NCI-H2196 (cell line): ENCODE results near the gene NPW.

Experiments
- DNase-seq: peaks from one replicate; lab custom pipeline; 2025; ENCODE audit not compliant: unreplicated experiment; lab: John Stamatoyannopoulos, UW

NPW gene

DNA sequence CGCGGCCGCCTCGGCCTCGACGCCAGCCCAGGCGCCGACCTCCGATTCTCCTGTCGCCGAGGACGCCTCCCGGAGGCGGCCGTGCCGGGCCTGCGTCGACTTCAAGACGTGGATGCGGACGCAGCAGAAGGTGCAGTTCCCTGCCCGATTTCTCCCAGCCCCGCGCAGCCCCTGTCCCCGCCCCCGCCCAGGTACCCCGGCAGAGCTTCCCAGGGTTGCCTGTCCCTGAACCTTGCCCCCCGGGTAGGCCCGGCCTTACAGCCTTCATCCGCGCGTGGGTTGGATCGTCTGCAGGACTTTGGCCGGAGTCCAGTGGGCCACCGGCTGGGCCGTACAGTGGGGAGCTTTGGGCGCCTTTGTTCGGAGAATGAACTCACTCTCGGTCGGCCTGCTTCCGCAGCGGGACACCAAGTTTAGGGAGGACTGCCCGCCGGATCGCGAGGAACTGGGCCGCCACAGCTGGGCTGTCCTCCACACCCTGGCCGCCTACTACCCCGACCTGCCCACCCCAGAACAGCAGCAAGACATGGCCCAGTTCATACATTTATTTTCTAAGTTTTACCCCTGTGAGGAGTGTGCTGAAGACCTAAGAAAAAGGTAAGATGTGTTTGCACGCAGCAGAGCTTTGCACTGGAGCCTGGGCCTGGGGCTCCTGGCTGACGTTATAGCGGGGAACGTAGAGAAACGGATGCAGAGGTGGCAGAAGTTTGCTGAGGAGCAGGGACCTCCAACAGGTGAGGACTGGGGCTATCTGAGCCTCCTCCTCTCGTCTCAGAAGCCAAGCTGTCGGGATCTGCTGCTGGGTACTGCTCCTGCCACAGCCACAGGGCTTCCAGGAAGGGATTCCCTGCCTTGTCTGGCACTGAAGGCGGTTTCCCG lies 35.0 kb upstream of the NPW start:
- DNase-seq: no peak

DNA sequence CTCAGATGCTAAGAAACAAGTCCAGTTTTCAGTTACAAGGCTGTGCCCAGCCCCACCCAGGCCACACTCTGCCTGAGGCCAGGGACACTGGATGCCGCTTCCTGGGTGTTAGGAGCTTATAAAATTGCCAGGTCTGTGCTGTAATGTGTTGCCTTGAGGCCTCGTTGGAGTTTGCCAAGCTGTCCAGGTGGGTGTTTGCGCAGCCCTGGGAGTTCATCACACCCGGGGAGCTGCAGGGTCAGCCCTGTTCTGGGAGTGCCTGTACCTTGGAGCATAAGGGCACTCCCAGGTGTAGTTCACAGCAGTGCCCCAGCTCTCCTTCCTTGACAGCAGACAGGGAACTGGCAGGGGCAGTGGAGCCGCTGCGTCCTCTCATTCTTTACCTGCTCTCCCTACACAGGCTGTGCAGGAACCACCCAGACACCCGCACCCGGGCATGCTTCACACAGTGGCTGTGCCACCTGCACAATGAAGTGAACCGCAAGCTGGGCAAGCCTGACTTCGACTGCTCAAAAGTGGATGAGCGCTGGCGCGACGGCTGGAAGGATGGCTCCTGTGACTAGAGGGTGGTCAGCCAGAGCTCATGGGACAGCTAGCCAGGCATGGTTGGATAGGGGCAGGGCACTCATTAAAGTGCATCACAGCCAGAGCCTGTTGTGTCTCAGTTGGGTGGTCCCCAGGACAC lies 34.0 kb upstream of the NPW start:
- no peak for DNase-seq

DNA sequence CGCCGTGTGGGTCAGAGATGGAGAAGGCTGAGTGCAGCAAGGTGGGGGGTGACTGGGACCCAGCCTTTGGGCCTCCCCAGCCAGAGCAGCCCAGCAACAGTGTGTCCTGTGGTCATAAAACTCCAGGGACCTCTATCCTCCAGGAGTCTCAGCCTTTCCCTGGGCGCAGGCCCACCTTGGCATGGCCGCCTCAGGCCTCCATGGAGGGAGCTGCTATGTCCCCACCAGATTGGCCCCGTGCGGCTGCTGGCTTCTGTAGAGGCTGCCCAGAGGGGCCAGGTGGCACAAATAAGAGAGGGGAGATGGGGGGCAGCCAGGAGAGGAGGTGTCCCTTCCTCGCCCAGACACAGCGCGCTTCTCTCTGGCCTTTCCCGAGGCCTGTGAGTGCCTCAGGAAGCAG lies 32.4 kb upstream of the NPW start:
- no peak for DNase-seq

DNA sequence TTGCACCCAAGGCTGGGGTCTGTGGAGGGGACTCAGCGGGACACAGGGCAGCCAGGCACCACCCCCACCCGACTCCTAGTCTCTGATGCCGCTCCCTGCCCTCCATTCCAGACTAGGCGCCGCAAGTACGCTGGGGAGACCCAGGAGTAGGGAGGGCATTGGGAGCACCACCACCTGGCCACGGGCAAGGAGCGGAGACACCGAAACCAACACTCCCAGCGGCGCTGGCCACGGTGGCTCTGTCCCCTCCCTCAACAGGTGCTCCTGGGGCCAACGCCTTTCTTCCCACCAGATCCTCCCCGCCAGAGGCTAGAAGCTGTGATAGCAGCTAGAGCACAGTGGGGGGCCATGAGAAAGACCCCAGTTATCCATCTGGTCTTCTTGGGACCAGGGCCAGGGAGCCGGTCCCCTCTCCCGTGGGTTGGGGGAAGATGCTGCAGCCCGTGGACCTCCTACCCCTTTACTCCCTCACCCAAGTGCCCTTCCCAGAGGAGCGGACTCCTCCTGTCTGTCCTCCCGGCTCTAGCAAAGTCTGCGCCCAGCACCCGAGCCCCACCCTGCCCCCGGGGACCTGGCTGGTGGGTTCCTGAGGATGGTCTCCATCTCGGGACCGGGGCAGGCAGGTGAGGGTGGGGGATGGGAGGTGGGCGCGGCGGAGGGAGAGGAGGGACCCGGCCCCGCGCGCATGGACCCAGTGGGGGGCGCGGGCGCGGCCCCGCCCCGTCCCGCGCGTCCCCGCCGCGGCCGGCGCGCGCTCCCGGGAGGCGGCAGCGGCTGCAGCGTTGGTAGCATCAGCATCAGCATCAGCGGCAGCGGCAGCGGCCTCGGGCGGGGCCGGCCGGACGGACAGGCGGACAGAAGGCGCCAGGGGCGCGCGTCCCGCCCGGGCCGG lies 30.1 kb upstream of the NPW start, which contains the start of gene SYNGR3:
Gene SYNGR3 (plus strand): TSS at position 762 of the 892 bp plus-strand sequence. CDS start 133 bp downstream, outside the sequence.
- peak; percentile 42 for DNase-seq

DNA sequence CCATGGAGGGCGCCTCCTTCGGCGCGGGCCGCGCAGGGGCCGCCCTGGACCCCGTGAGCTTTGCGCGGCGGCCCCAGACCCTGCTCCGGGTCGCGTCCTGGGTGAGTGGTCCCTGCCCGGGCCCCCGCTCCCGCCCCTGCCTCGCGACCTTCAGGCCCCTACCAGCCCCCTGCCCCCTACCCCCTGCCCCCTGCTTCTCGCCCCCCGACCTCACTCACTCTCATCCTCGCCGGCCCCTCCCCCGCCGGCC lies 29.6 kb upstream of the NPW start:
- no peak for DNase-seq

DNA sequence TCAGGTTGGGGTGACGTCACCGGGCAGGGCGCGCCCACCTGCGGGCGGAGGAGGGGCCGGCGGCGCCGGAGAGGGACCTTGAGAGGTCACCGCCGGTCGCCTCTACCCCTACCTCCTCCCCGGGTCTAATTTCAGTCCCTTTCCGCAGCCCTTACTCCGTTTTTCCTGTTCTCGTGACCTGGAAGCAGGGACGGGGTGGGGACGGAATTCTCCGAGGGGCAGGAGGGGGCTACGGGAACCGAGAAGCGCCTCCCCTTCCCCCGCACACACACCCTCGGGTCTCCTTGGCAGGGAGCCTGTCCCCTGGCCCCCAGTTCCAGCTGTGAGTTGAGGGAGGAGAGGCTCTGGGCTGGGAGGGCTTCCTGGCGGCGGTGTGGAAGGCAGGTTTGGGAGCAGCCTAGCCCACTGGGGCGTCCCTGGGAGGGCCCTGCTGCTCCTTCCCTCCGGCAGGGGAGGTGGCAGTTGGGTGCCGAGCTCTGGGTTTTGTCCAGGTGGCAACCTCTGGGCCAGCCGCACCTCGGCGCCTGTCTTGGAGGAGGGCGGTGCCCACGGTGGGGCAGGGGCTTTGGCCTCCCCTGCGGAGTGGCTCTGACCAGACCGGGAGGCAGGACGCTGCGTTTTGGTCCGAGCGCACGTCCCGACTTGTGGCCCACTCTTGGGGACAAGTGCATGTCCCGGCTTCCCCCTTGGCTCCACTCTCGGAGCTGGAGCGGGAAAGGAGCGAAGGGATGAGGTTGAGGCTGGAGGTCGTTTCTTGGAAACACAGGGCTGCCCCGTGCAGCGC lies 29.0 kb upstream of the NPW start:
- DNase-seq: peak; percentile 73

DNA sequence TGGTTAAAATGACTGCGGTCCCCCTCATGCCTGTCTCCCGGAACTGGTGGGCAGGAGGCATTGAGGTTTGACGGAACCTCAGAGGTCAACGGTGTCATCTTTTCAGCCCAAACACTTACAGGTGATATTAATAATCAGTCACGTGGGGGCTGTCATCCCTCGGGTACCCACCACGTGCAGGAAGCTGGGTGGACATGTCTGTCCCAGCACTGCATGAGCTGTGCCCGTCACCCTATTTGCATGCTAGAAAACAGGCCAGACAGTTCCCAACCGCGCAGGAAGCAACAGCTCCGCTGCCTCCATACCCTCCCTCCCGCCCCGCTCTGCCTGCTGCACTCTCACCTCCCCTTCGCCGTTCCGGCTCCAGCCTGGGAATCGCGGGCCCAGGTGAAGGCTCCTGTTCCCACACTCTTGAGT lies 28.4 kb upstream of the NPW start:
- no peak for DNase-seq

DNA sequence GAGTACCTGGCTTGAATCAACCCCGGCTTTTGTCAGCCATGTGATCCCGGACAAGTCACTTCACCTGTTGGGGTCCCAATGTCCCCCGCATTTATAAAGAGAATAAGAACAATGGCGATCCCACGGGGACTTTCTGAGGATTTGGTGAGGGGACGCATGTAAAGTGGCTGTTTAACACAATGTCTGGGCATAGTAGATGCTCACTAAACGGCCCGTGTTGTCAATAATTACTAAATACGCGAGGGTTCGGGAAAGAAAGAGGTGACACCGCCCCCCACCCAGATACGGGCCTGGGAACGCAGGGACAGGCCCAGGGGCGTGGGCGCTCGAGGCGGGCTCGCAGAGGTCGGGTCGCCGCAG lies 28.0 kb upstream of the NPW start:
- no peak for DNase-seq

DNA sequence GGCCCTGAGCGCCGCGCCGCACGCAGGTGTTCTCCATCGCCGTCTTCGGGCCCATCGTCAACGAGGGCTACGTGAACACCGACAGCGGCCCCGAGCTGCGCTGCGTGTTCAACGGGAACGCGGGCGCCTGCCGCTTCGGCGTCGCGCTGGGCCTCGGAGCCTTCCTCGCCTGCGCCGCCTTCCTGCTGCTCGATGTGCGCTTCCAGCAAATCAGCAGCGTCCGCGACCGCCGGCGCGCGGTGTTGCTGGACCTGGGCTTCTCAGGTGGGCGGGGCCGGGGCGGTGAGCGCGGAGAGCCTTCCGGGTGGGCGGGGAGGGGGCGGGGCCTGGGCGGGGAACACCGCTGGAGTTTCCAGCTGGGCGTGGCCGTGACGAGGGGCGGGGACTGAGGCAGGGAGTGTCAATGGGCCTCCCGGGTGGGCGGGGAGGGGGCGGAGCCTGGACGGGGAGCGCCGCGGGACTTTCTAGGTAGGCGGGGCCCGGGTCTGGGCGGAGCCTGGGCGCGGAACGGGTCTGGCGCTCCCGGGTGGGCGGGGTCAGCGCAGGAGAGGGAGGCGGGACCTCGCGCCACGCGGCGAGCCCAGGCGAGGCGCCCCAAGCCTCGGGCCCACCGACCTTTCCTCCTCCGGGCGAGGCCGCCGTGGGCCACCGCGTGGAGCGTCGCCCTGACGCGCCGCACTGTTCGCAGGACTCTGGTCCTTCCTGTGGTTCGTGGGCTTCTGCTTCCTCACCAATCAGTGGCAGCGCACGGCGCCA lies 27.5 kb upstream of the NPW start:
- DNase-seq: no peak

DNA sequence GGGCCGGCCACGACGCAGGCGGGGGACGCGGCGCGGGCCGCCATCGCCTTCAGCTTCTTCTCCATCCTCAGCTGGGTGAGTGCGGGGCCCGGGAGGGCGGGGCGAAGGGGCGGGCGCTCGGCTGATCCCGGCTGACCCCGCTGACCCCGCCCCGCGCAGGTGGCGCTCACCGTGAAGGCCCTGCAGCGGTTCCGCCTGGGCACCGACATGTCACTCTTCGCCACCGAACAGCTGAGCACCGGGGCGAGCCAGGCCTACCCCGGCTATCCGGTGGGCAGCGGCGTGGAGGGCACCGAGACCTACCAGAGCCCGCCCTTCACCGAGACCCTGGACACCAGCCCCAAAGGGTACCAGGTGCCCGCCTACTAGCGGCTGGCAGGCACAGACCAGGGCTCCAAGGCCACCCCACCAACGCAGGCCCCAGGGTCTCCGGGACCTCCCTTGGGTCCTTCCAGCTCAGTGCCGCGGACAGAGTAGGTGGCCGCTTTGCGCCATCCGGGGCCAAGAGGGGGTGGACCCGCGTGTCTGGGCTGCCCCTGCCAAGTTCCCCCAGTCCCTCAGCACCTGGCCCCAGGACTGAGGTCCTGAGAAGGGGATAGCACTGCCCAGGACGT lies 26.8 kb upstream of the NPW start:
- no peak for DNase-seq

DNA sequence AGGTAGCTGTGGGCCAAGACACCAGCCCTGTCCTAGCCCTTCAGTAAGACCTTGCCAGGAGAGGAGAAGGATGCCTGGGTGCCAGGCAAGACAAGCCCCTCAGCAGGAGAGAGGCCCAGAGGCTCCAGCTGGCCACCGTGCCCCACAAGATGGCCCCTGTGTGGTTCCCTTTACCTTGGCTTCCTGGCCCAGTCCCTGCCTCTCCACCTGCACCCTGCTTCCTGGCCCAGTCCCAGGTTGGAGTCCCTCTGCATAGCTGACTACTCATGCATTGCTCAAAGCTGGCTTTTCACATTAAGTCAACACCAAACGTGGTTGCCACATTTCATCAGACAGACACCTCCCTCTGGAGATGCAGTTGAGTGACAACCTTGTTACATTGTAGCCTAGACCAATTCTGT lies 25.9 kb upstream of the NPW start:
- DNase-seq: peak; percentile 58

DNA sequence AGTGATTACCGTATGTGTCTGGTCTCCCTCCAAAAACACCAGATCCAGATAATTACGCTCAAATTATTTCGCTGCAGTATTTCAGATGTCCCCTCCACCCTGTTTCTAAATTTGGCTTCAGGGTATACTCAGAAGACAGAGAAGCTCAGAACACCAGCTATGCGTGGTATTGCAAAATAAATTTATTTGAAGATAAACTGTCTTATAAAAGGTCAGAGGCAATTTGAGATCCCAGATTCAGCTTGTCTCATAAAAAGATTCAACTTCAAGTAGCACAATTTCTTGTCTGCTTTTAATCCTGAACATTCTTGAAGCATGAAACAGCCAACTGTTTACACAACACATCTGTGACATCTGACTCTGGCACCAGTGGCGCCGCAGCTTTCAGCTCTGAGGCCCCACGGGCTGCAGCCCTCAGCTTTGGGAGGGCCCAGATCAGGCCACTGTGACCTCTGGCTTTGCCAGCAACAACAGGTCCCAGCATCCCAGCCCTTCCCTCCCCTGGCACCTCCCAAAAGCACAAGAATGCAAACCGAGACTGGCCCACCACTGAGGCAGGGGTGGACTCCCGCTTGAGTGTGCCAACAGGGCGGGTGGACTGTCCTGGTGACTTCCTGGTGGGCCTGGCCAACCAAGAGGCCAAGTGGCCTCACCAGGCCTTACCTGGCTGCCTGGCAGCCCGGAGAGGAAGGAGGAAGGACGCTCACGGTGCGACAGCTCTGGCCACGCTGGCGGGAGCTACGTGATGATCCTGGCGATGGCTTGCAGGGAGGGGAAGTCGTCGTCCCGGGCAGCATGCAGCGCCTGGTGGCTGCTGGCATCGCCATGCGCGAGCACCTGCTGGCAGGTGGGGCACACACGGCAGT lies 21.9 kb upstream of the NPW start:
- no peak for DNase-seq

DNA sequence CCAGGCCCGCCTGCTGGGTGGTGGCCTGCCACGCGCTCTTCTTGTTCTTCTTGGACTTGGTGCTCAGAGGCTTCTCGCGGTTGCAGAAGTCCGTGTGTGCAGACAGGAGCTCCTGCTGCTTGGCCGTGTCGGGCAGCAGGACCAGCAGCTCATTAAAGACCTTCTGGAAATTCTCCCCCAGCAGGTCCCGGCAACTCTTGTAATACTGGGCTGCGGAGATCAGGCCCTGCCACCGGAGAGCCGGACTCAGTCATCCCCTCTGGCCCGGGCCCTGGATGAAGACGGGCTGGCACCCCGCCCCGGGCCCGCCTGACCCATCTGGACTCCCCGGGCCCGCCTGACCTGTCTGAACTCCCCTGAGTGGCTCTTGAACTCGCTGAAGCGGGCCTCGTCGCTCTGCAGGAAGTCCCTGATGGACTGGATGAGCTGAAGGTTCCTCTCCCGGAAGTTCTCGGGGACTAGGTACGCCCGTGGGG lies 21.2 kb upstream of the NPW start:
- DNase-seq: no peak

DNA sequence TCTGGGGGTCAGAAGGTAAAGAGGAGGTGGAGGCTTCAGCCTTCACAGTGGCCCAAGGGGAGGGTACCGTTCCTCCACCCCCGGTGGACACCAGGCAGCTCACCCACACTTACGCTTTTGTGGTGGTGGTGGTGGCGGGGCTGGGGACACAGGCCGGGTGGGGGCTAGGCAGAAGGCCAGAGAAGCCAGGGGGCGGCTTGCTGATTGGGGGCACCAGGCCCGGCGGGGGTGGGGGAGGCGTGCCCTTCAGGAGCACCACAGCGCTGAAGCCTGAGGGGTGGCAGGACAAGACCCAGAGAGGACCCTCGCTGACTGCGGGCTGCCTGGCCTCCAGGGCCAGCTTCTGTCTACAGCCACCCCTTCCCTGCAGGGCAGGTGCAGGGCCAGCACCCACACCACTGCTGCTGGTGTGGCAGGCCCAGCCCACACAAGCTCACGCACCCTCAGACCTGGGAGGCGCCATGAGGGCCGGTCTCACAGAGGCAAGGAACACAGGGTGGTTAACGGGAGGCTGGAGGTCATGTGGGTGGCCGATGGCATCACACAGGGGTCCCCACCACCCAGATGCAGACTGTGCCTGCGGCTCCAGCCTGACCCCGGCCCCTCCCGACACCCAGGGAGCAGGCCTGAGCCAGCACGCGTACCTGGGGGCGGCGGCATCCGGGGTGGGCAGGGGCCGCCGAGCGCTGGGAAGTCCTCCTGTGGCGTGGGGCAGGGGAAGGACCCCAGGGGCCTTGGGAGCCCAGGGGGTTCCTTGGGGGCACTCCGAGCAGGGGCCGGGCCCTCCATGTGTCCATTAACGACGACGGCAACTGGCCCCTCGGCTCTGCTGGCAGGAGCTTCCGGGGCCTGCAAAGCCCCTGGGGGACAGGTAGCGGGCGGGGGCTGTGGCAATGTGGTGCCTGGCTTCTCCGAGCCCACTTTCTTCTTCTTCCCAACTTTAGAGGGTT lies 20.5 kb upstream of the NPW start:
- no peak for DNase-seq

DNA sequence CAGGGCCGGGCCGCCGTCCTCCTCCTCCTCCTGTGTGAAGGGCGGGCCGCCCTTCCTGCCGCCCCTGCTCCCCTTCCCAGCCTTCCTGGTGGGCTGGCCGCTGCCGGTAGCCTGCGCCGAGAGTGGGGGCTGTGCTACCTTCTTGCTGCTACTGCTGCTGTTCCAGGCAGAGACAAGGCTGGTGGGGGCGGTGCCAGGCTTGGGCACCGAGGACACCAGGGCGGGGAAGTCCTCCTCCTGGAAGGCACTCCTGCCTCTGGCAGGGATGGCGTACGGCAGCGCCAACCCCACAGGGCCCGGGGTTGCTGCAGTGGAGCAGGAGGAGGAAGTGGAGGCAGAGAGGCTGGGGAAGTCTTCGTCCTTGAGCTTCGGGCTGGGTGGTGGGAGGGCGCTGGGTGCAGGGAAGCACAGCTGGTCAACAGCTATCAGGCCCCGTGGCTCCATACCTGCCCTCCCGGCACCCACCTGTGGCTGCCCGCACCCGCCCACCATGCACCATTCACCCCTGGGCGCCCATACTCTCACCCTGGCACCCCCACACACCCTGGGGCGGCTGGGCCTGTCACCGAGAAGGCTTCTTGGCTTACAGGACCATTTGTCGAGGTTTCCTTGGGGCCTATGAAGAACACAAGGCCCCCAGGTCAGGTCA lies 19.6 kb upstream of the NPW start:
- DNase-seq: no peak

DNA sequence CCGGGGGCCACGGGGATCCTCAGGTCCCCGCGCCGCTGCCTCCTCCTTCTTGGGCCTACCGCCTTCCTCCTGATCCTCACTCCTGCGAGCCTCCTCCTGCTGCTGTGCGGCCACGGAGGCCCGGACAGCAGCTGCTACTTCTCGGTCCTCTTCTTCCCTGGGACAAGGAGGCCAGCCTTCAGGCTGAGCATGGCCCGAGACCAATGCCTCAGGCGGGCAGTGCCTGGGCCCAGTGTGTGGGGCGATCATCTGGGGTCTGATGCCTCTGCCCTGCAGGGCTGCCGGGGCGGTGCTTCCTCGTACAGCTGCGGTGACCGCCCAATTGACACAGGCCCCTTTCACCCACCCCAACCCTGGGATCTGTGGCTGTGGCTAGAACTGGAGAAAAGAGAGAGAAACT lies 18.6 kb upstream of the NPW start:
- DNase-seq: no peak
